Suppressor macrophage treated with lipopolysaccharide for 1 hour (primary cell): ENCODE results near the gene NEURL3.
A peak's percentile ranks its signal among the peaks of the same experiment; 100 is the strongest.

ENCODE experiments used
- DNase-seq, 3 donors: peaks; one replicate each; pipeline ENCODE4 v3.0.0-alpha.2; 2020 to 2022

The NEURL3 gene

GRCh38 chr2:96539215-96539920 lies 34.2 kb upstream of the NEURL3 start:
- DNase-seq, result no peak

GRCh38 chr2:96538487-96539214 lies 33.5 kb upstream of the NEURL3 start:
- DNase-seq, result peak; percentile 80 to 84 (median 84)

GRCh38 chr2:96537734-96538486 lies 32.8 kb upstream of the NEURL3 start:
- peak; percentile 43 to 64 (median 47) for DNase-seq

- peak; percentile 85 to 91 (median 91) for DNase-seq
Measured at GRCh38 chr2:96537066-96537733, 32.0 kb upstream of the NEURL3 start.

GRCh38 chr2:96536445-96537065 lies 31.4 kb upstream of the NEURL3 start, which contains the start of gene ARID5A:
Gene ARID5A, plus strand, starts transcription at chr2:96536752. Its CDS starts 75 bp downstream, at chr2:96536827.
- DNase-seq, result peak; percentile 96 to 99 (median 98)

- DNase-seq, result no peak
Measured at GRCh38 chr2:96535331-96535730, 30.2 kb upstream of the NEURL3 start.

- no peak for DNase-seq
Measured at GRCh38 chr2:96534701-96535181, 29.6 kb upstream of the NEURL3 start.

- no peak for DNase-seq
Measured at GRCh38 chr2:96534141-96534540, 29.0 kb upstream of the NEURL3 start.

- DNase-seq, result peak; percentile 84 to 94 (median 90)
Measured at GRCh38 chr2:96533292-96534073, 28.3 kb upstream of the NEURL3 start.

GRCh38 chr2:96532641-96533291 lies 27.6 kb upstream of the NEURL3 start:
- no peak for DNase-seq

GRCh38 chr2:96531872-96532505 lies 26.8 kb upstream of the NEURL3 start:
- peak; percentile 97 to 100 (median 99) for DNase-seq

- DNase-seq, result peak; percentile 55 to 73 (median 67)
Measured at GRCh38 chr2:96531366-96531765, 26.2 kb upstream of the NEURL3 start.

- peak; percentile 35 to 59 (median 44) for DNase-seq
Measured at GRCh38 chr2:96530474-96531357, 25.6 kb upstream of the NEURL3 start.

GRCh38 chr2:96530144-96530430 lies 24.9 kb upstream of the NEURL3 start:
- DNase-seq, result no peak

GRCh38 chr2:96529376-96530143 lies 24.4 kb upstream of the NEURL3 start:
- DNase-seq, result no peak

- DNase-seq, result no peak
Measured at GRCh38 chr2:96528700-96529375, 23.7 kb upstream of the NEURL3 start.

- peak; percentile 89 to 95 (median 91) for DNase-seq
Measured at GRCh38 chr2:96528006-96528699, 23.0 kb upstream of the NEURL3 start.
